HG03135 (cell line): ENCODE measurements around the gene SOCS4.
"Not testable (repeated sequence)": the region's sequence is repeated elsewhere in the genome, so short reads cannot be mapped to it uniquely, and the experiment has no call there.

ENCODE experiments used
- ATAC-seq: cut with Tn5 transposase; IDR thresholded peaks from one replicate; pipeline ENCODE4 v1.9.1; 2021; ENCODE audit warnings: mild to moderate bottlenecking, moderate library complexity; ENCODE audit not compliant: unreplicated experiment

Gene SOCS4

GRCh38 chr14:55026793-55027561, at the start of gene SOCS4, which contains the start of gene WDHD1:
SOCS4 (plus strand) TSS chr14:55027236; CDS start chr14:55043042, 15,806 bp downstream.
WDHD1 (minus strand) TSS chr14:55027099; CDS start chr14:55026787, 312 bp downstream.
- peak; percentile 85 for ATAC-seq

- ATAC-seq, result no peak
Measured at GRCh38 chr14:54979039-54979438, 48.0 kb upstream of the SOCS4 start.

GRCh38 chr14:54981698-54982097, 45.3 kb upstream of the SOCS4 start:
- no peak for ATAC-seq

- ATAC-seq, result no peak
Measured at GRCh38 chr14:54985156-54985555, 41.9 kb upstream of the SOCS4 start.

- ATAC-seq, result no peak
Measured at GRCh38 chr14:55000381-55000780, 26.7 kb upstream of the SOCS4 start.

DNA sequence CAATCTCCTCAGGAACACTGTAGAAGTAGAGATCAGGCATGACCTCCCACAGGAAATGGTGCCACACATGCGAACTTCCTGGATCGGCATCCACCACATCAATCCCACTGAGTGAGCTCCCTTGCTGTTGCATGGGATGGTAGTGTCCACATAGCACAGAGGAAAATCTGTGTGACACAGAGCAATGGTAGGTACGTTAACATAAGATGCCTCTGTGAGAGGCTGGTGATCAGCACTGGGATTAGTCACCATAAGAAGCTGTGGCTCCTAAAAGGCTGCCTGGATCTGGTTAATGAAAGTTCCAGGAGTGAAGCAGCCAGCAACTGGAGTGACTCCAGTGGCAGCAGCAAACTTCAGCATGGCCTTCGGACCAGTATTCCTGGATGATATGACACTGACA, 22.0 kb upstream of the SOCS4 start:
- no peak for ATAC-seq

- ATAC-seq, result no peak
Measured at GRCh38 chr14:55015006-55015405, 12.0 kb upstream of the SOCS4 start.

- no peak for ATAC-seq
Measured at GRCh38 chr14:55019968-55020554, 7.0 kb upstream of the SOCS4 start.

- not testable (repeated sequence) for ATAC-seq
Measured at GRCh38 chr14:55024365-55024764, 2.7 kb upstream of the SOCS4 start.

DNA sequence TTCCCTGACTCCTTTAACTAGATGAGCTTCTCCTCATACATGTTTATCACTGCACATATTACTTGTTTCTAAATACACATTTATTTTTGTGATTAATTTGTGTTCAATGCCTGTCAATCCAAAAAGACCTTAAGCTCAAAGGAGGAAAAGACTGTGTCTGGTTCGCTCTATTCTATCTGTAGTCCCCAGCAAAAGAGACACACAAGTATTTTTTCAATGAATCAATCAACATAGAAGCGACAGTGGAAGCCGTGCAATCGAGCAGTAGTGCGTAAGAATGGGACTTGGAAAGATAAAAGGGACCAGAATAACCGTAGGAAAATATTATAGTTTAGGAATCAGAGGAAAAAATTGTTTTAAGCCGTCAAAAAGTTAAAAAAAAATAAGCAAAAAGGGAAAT, 1.1 kb upstream of the SOCS4 start:
- no peak for ATAC-seq

DNA sequence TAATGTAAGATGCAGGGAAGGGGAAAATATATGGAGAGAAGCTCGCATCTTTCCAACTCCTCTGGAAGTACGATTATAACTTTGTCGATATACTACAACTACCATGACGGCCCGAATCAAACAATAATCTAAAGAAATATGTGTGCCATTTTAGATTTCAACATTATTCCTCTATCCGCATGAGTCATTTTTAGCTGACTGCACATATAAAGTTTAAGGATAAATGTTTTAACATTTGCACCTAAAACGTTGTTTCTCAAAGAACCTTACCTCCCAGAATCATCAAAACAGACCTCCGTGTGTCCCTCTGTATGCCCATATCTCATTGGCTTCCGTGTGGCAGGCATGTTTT, 619 bp upstream of the SOCS4 start:
- no peak for ATAC-seq

DNA sequence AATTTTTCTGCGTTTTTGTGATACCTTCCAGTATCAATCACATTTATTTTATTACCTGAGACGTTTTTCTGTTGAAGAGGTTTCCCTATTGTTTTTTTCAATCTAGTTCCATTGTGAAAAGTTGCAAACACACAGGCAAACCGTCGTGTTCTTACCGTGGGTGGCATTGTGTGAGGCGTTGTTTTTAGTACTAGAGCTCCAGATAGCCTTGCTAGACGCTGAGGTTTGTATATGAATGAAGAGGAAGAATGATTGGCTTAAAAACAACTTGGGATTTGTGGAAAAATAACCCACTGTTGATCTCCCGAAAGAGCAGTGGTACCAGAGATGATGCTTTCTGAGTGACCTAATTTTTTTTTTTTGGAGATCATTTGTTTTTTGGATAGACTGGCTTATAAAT, 1.0 kb downstream of the SOCS4 start:
- no peak for ATAC-seq

- no peak for ATAC-seq
Measured at GRCh38 chr14:55028476-55028875, 1.4 kb downstream of the SOCS4 start.

GRCh38 chr14:55031190-55031589, 4.2 kb downstream of the SOCS4 start:
- ATAC-seq, result no peak

GRCh38 chr14:55037995-55038394, 11.0 kb downstream of the SOCS4 start:
- ATAC-seq, result not testable (repeated sequence)

- no peak for ATAC-seq
Measured at GRCh38 chr14:55038708-55039107, 11.7 kb downstream of the SOCS4 start.

DNA sequence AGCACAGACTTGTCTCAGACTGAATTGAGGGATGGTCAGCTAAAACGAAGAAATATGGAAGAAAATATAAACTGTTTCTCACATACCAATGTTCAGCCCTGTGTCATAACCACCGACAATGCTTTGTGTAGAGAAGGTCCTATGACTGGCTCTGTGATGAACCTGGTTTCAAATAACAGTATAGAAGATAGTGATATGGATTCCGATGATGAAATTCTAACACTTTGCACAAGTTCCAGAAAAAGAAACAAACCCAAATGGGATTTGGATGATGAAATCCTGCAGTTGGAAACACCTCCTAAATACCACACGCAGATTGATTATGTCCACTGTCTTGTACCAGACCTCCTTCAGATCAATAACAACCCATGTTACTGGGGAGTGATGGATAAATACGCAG, 16.5 kb downstream of the SOCS4 start:
- no peak for ATAC-seq

GRCh38 chr14:55045087-55045486, 18.1 kb downstream of the SOCS4 start:
- ATAC-seq, result no peak

DNA sequence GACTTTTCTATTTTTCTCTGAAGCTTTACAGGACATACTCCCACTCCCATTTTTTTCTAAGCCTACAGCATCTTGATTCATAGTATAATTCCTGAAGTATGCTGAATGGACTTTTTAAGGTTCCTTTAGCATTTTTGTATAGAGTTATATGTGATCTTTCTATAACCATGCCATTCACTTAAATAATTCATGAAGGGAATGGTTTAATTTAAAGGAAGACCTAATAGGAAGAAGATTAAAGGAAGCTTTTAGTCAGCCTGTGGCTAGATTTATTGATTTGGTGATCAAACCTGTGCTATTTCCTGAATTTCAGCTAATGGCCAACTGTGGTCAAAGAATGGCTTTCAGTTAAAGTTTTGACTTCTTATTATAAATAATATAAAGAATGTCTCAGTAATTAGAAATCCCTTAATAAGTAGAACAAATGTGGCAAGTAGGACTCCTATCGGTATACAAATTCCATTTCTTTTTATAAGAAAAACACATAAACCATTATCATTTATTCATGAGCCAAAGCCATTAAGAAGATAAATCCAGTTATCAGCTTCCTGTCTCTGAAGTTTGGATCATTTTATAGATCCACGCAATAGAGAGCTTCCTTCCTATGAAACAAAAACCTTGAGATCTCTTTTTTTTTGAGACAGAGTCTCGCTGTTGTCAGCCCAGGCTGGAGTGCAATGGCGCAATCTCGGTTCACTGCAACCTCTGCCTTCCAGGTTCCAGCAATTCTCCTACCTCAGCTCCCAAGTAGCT, 20.4 kb downstream of the SOCS4 start:
- no peak for ATAC-seq

DNA sequence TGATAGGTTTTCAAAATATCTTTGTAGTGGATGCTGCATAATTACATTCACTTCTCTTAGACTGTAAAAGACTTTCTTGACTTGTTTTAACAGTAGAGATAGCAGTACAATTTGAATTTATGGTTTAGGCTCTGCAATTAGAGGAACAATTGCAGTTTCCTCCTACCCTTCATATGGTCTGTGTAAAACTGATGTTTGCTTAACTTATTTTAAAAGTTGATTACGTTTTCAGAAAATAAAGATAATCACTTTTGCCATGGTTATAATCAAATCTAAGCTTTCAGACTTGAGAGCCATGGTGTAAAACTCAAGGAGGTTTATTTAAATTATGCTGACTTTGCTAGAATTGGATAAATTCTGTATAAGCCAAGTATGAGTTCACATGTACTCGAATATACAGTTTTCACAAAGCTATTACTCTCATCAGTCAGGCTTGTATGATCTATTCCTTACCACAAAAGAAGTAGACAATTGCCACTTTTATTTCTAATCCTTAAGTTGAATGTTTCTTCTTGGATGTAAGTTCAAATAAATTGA, 21.9 kb downstream of the SOCS4 start:
- ATAC-seq, result no peak

- peak; percentile 32 for ATAC-seq
Measured at GRCh38 chr14:55051165-55051422, 24.1 kb downstream of the SOCS4 start.
